H9 (cell line): ENCODE results near the gene SELENOS. TPM values are rescaled to one million over a fixed set of nuclear protein-coding genes. Genes with fewer than 3 reads are reported as not detected.

Source experiments
- DNase-seq: peaks from one replicate; pipeline ENCODE4 v3.0.0-alpha.2; 2017
- H2AFZ ChIP-seq: one replicate; pipeline ENCODE4 v1.6.1; 2013; ENCODE audit warnings: mild to moderate bottlenecking, low read length, control low read depth, moderate library complexity
- H2AK5ac ChIP-seq: 2 replicates; pipeline ENCODE4 v1.6.1; 2013; ENCODE audit warnings: low read length, control low read depth, mixed read lengths; ENCODE audit not compliant: insufficient read length
- H2BK120ac ChIP-seq: one replicate; pipeline ENCODE4 v1.6.1; 2013; ENCODE audit warnings: low read depth, mild to moderate bottlenecking, low read length, control low read depth, inconsistent platforms; ENCODE audit not compliant: poor library complexity, severe bottlenecking
- H2BK12ac ChIP-seq: 2 replicates; pipeline ENCODE4 v1.6.1; 2013; ENCODE audit warnings: low read length, control low read depth, mixed read lengths, low read depth; ENCODE audit not compliant: insufficient read length
- H2BK15ac ChIP-seq: 2 replicates; pipeline ENCODE4 v1.6.1; 2013; ENCODE audit warnings: low read depth, low read length, control low read depth
- H2BK20ac ChIP-seq: one replicate; pipeline ENCODE4 v1.6.1; 2013; ENCODE audit warnings: low read depth, mild to moderate bottlenecking, low read length, control low read depth, inconsistent platforms; ENCODE audit not compliant: poor library complexity, severe bottlenecking
- H2BK5ac ChIP-seq: 2 replicates; pipeline ENCODE4 v1.6.1; 2013; ENCODE audit warnings: low read length, control low read depth, mixed read lengths; ENCODE audit not compliant: insufficient read length
- H3K14ac ChIP-seq: 2 replicates; pipeline ENCODE4 v1.6.1; 2013; ENCODE audit warnings: low read length, control low read depth; ENCODE audit not compliant: insufficient read depth
- H3K18ac ChIP-seq: 2 replicates; pipeline ENCODE4 v1.6.1; 2013; ENCODE audit warnings: low read depth, mild to moderate bottlenecking, mixed read lengths, low read length, control low read depth; ENCODE audit not compliant: insufficient read length
- H3K23ac ChIP-seq: 2 replicates; pipeline ENCODE4 v1.6.1; 2013; ENCODE audit warnings: low read length, control low read depth, mixed read lengths, low read depth; ENCODE audit not compliant: insufficient read length
- H3K23me2 ChIP-seq: 2 replicates; pipeline ENCODE4 v1.6.1; 2013; ENCODE audit warnings: low read depth, mild to moderate bottlenecking, mixed read lengths, low read length, control low read depth; ENCODE audit not compliant: insufficient read length, poor library complexity, severe bottlenecking
- H3K27ac ChIP-seq: 2 replicates; pipeline ENCODE4 v1.5.1; 2013; ENCODE audit warnings: low read length, control low read depth, mixed read lengths, low read depth; ENCODE audit not compliant: insufficient read length
- H3K27me3 ChIP-seq: 2 replicates; pipeline ENCODE4 v1.6.1; 2013; ENCODE audit warnings: low read length, control low read depth, inconsistent platforms; ENCODE audit not compliant: insufficient read depth
- H3K4ac ChIP-seq: 2 replicates; pipeline ENCODE4 v1.6.1; 2013; ENCODE audit warnings: low read depth, mild to moderate bottlenecking, control low read depth, inconsistent platforms, low read length, moderate library complexity
- H3K4me1 ChIP-seq: 2 replicates; pipeline ENCODE4 v1.6.1; 2013; ENCODE audit warnings: low read length, control low read depth, inconsistent platforms; ENCODE audit not compliant: insufficient read depth
- H3K4me2 ChIP-seq: 2 replicates; pipeline ENCODE4 v1.6.1; 2013; ENCODE audit warnings: low read length, control low read depth, mixed read lengths; ENCODE audit not compliant: insufficient read length, insufficient read depth
- H3K56ac ChIP-seq: 2 replicates; pipeline ENCODE4 v1.6.1; 2013; ENCODE audit warnings: low read depth, mild to moderate bottlenecking, mixed read lengths, low read length, control low read depth; ENCODE audit not compliant: insufficient read length
- H3K79me1 ChIP-seq: 2 replicates; pipeline ENCODE4 v1.6.1; 2013; ENCODE audit warnings: low read depth, mild to moderate bottlenecking, moderate library complexity, low read length, control low read depth, inconsistent platforms; ENCODE audit not compliant: insufficient read depth, poor library complexity, severe bottlenecking
- H3K79me2 ChIP-seq: 2 replicates; pipeline ENCODE4 v1.6.1; 2013; ENCODE audit warnings: low read length, control low read depth, inconsistent platforms; ENCODE audit not compliant: insufficient read depth
- H3K9ac ChIP-seq: 2 replicates; pipeline ENCODE4 v1.6.1; 2013; ENCODE audit warnings: low read length, control low read depth, mixed read lengths; ENCODE audit not compliant: insufficient read length; ENCODE audit errors: extremely low read depth
- H3K9me3 ChIP-seq: one replicate; pipeline ENCODE4 v1.6.1; 2013; ENCODE audit warnings: low read depth, low read length, inconsistent platforms; ENCODE audit not compliant: control insufficient read depth
- H3T11ph ChIP-seq: one replicate; pipeline ENCODE4 v1.6.1; 2013; ENCODE audit warnings: mild to moderate bottlenecking, low read length, control low read depth, inconsistent platforms
- H4K20me1 ChIP-seq: one replicate; pipeline ENCODE4 v1.6.1; 2013; ENCODE audit not compliant: control insufficient read depth, insufficient read length, insufficient read depth
- H4K5ac ChIP-seq: 2 replicates; pipeline ENCODE4 v1.6.1; 2013; ENCODE audit warnings: low read depth, mild to moderate bottlenecking, mixed read lengths, low read length, control low read depth; ENCODE audit not compliant: insufficient read length
- H4K8ac ChIP-seq: replicated peaks from 2 replicates; pipeline ENCODE4 v1.6.1; 2013; ENCODE audit warnings: low read length, control low read depth, mixed read lengths, low read depth; ENCODE audit not compliant: insufficient read length
- H4K91ac ChIP-seq: 2 replicates; pipeline ENCODE4 v1.6.1; 2013; ENCODE audit warnings: low read depth, mild to moderate bottlenecking, moderate library complexity, mixed read lengths, low read length, control low read depth; ENCODE audit not compliant: insufficient read length
- H3K27ac Mint-ChIP-seq, 3 experiments: 2 replicates in 2 of 3; 3 replicates in 1 of 3; pipeline ENCODE4 v1.8.0; 2020 to 2021; ENCODE audit warnings: mixed read lengths in 3 of 3, mild to moderate bottlenecking in 1 of 3, moderate library complexity in 1 of 3
- H3K27me3 Mint-ChIP-seq: 2 replicates; pipeline ENCODE4 v1.8.0; 2021; ENCODE audit warnings: low read depth, mild to moderate bottlenecking, moderate library complexity, mixed read lengths
- H3K36me3 Mint-ChIP-seq, 3 experiments: 2 replicates in 2 of 3; 3 replicates in 1 of 3; pipeline ENCODE4 v1.8.0; 2020 to 2021; ENCODE audit warnings: low read depth in 3 of 3, mixed read lengths in 3 of 3; ENCODE audit not compliant: insufficient read depth in 1 of 3
- H3K4me1 Mint-ChIP-seq, 2 experiments: 2 replicates each; pipeline ENCODE4 v1.8.0; 2020; ENCODE audit warnings: mixed read lengths in 2 of 2
- H3K4me3 Mint-ChIP-seq, 2 experiments: 2 replicates in 1 of 2; 3 replicates in 1 of 2; pipeline ENCODE4 v1.8.0; 2020 to 2021; ENCODE audit warnings: mild to moderate bottlenecking in 2 of 2, mixed read lengths in 2 of 2, moderate library complexity in 1 of 2
- H3K9me3 Mint-ChIP-seq, 2 experiments: 2 replicates in 1 of 2; 3 replicates in 1 of 2; pipeline ENCODE4 v1.8.0; 2020; ENCODE audit warnings: mild to moderate bottlenecking in 2 of 2, mixed read lengths in 2 of 2, moderate library complexity in 1 of 2
- CTCF ChIP-seq: fragments of 200-600 bp; sonication (generic); conservative IDR thresholded peaks from 3 replicates; pipeline ENCODE4 v1.8.0; 2021; ENCODE audit warnings: antibody characterized with exemption, mild to moderate bottlenecking
- WGBS: extraction: QIAGEN DNeasy Blood & Tissue Kit; methylation state at CpG from one replicate; pipeline ENCODE4 v1.1.7; 2013; ENCODE audit warnings: missing lambda C conversion rate, low lambda C conversion rate, mixed read lengths; ENCODE audit not compliant: insufficient read length; ENCODE audit errors: extremely low coverage; 5-methylcytosine and 5-hydroxymethylcytosine counted together
- total RNA-seq: library from RNA; stranded (reverse); gene quantifications from 2 replicates; pipeline ENCODE4 v1.2.1, GENCODE V29; 2021

The SELENOS gene
- total RNA-seq, 1 experiment from 2014 or later = 57.7 TPM

GRCh38 chr15:101264911-101265641, 12.2 kb downstream of the SELENOS start:
- Mint-ChIP-seq H3K27ac (no peak overlapping the region), H3K4me3 (no peak overlapping the region), H3K9me3 (no peaks in the 10 kb centered on the region), H3K36me3 (peaks cover 7 to 16% (median 9%) of the 10 kb centered on the region in 3 experiments; a peak in 6 of 7 replicates), H3K27me3 (peaks cover 3% of the 10 kb centered on the region), H3K4me1 (peaks cover 8% of the 10 kb centered on the region in 2 experiments)
- no peak overlapping the region for H3K27ac ChIP-seq
- H3K14ac ChIP-seq = no peak overlapping the region
- no peak overlapping the region for H3T11ph ChIP-seq
- no peak overlapping the region for H4K5ac ChIP-seq
- DNase-seq = no peak
- H3K4me1 ChIP-seq = no peaks in the 10 kb centered on the region
- no peak overlapping the region for H3K18ac ChIP-seq
- no peak overlapping the region for H4K8ac ChIP-seq
- H3K4ac ChIP-seq = no peak overlapping the region
- H2BK15ac ChIP-seq = no peak overlapping the region
- H2AFZ ChIP-seq = no peak overlapping the region
- no peaks in the 10 kb centered on the region for H3K79me2 ChIP-seq
- no peak overlapping the region for H2AK5ac ChIP-seq
- no peak overlapping the region for H4K91ac ChIP-seq
- WGBS = no CpG with 5 or more reads among the region's 17 CpGs
- no peak overlapping the region for H2BK20ac ChIP-seq
- no peaks in the 10 kb centered on the region for H3K79me1 ChIP-seq
- H3K23me2 ChIP-seq = no peaks in the 10 kb centered on the region
- no peak overlapping the region for H3K23ac ChIP-seq
- H3K9ac ChIP-seq = no peak overlapping the region
- TF ChIP-seq CTCF = no peak
- H2BK12ac ChIP-seq = no peak overlapping the region
- H3K9me3 ChIP-seq = no peaks in the 10 kb centered on the region
- H2BK5ac ChIP-seq = no peak overlapping the region
- H3K27me3 ChIP-seq = no peaks in the 10 kb centered on the region
- no peak overlapping the region for H2BK120ac ChIP-seq
- no peak overlapping the region for H3K56ac ChIP-seq
- H3K4me2 ChIP-seq = no peak overlapping the region
- H4K20me1 ChIP-seq = no peaks in the 10 kb centered on the region
